H9 (cell line): ENCODE measurements around the gene AP1AR. TPM values are rescaled to one million over a fixed set of nuclear protein-coding genes. Genes with fewer than 3 reads are reported as not detected.

Source experiments
- DNase-seq: peaks from one replicate; pipeline ENCODE4 v3.0.0-alpha.2; 2017
- H2AFZ ChIP-seq: one replicate; pipeline ENCODE4 v1.6.1; 2013; ENCODE audit warnings: mild to moderate bottlenecking, low read length, control low read depth, moderate library complexity
- H2AK5ac ChIP-seq: 2 replicates; pipeline ENCODE4 v1.6.1; 2013; ENCODE audit warnings: low read length, control low read depth, mixed read lengths; ENCODE audit not compliant: insufficient read length
- H2BK120ac ChIP-seq: one replicate; pipeline ENCODE4 v1.6.1; 2013; ENCODE audit warnings: low read depth, mild to moderate bottlenecking, low read length, control low read depth, inconsistent platforms; ENCODE audit not compliant: poor library complexity, severe bottlenecking
- H2BK12ac ChIP-seq: 2 replicates; pipeline ENCODE4 v1.6.1; 2013; ENCODE audit warnings: low read length, control low read depth, mixed read lengths, low read depth; ENCODE audit not compliant: insufficient read length
- H2BK15ac ChIP-seq: 2 replicates; pipeline ENCODE4 v1.6.1; 2013; ENCODE audit warnings: low read depth, low read length, control low read depth
- H2BK20ac ChIP-seq: one replicate; pipeline ENCODE4 v1.6.1; 2013; ENCODE audit warnings: low read depth, mild to moderate bottlenecking, low read length, control low read depth, inconsistent platforms; ENCODE audit not compliant: poor library complexity, severe bottlenecking
- H2BK5ac ChIP-seq: 2 replicates; pipeline ENCODE4 v1.6.1; 2013; ENCODE audit warnings: low read length, control low read depth, mixed read lengths; ENCODE audit not compliant: insufficient read length
- H3K14ac ChIP-seq: 2 replicates; pipeline ENCODE4 v1.6.1; 2013; ENCODE audit warnings: low read length, control low read depth; ENCODE audit not compliant: insufficient read depth
- H3K18ac ChIP-seq: 2 replicates; pipeline ENCODE4 v1.6.1; 2013; ENCODE audit warnings: low read depth, mild to moderate bottlenecking, mixed read lengths, low read length, control low read depth; ENCODE audit not compliant: insufficient read length
- H3K23ac ChIP-seq: 2 replicates; pipeline ENCODE4 v1.6.1; 2013; ENCODE audit warnings: low read length, control low read depth, mixed read lengths, low read depth; ENCODE audit not compliant: insufficient read length
- H3K23me2 ChIP-seq: 2 replicates; pipeline ENCODE4 v1.6.1; 2013; ENCODE audit warnings: low read depth, mild to moderate bottlenecking, mixed read lengths, low read length, control low read depth; ENCODE audit not compliant: insufficient read length, poor library complexity, severe bottlenecking
- H3K27ac ChIP-seq: 2 replicates; pipeline ENCODE4 v1.5.1; 2013; ENCODE audit warnings: low read length, control low read depth, mixed read lengths, low read depth; ENCODE audit not compliant: insufficient read length
- H3K27me3 ChIP-seq: 2 replicates; pipeline ENCODE4 v1.6.1; 2013; ENCODE audit warnings: low read length, control low read depth, inconsistent platforms; ENCODE audit not compliant: insufficient read depth
- H3K4ac ChIP-seq: 2 replicates; pipeline ENCODE4 v1.6.1; 2013; ENCODE audit warnings: low read depth, mild to moderate bottlenecking, control low read depth, inconsistent platforms, low read length, moderate library complexity
- H3K4me1 ChIP-seq: 2 replicates; pipeline ENCODE4 v1.6.1; 2013; ENCODE audit warnings: low read length, control low read depth, inconsistent platforms; ENCODE audit not compliant: insufficient read depth
- H3K4me2 ChIP-seq: 2 replicates; pipeline ENCODE4 v1.6.1; 2013; ENCODE audit warnings: low read length, control low read depth, mixed read lengths; ENCODE audit not compliant: insufficient read length, insufficient read depth
- H3K56ac ChIP-seq: 2 replicates; pipeline ENCODE4 v1.6.1; 2013; ENCODE audit warnings: low read depth, mild to moderate bottlenecking, mixed read lengths, low read length, control low read depth; ENCODE audit not compliant: insufficient read length
- H3K79me1 ChIP-seq: 2 replicates; pipeline ENCODE4 v1.6.1; 2013; ENCODE audit warnings: low read depth, mild to moderate bottlenecking, moderate library complexity, low read length, control low read depth, inconsistent platforms; ENCODE audit not compliant: insufficient read depth, poor library complexity, severe bottlenecking
- H3K79me2 ChIP-seq: 2 replicates; pipeline ENCODE4 v1.6.1; 2013; ENCODE audit warnings: low read length, control low read depth, inconsistent platforms; ENCODE audit not compliant: insufficient read depth
- H3K9ac ChIP-seq: 2 replicates; pipeline ENCODE4 v1.6.1; 2013; ENCODE audit warnings: low read length, control low read depth, mixed read lengths; ENCODE audit not compliant: insufficient read length; ENCODE audit errors: extremely low read depth
- H3K9me3 ChIP-seq: one replicate; pipeline ENCODE4 v1.6.1; 2013; ENCODE audit warnings: low read depth, low read length, inconsistent platforms; ENCODE audit not compliant: control insufficient read depth
- H3T11ph ChIP-seq: one replicate; pipeline ENCODE4 v1.6.1; 2013; ENCODE audit warnings: mild to moderate bottlenecking, low read length, control low read depth, inconsistent platforms
- H4K20me1 ChIP-seq: one replicate; pipeline ENCODE4 v1.6.1; 2013; ENCODE audit not compliant: control insufficient read depth, insufficient read length, insufficient read depth
- H4K5ac ChIP-seq: 2 replicates; pipeline ENCODE4 v1.6.1; 2013; ENCODE audit warnings: low read depth, mild to moderate bottlenecking, mixed read lengths, low read length, control low read depth; ENCODE audit not compliant: insufficient read length
- H4K8ac ChIP-seq: replicated peaks from 2 replicates; pipeline ENCODE4 v1.6.1; 2013; ENCODE audit warnings: low read length, control low read depth, mixed read lengths, low read depth; ENCODE audit not compliant: insufficient read length
- H4K91ac ChIP-seq: 2 replicates; pipeline ENCODE4 v1.6.1; 2013; ENCODE audit warnings: low read depth, mild to moderate bottlenecking, moderate library complexity, mixed read lengths, low read length, control low read depth; ENCODE audit not compliant: insufficient read length
- H3K27ac Mint-ChIP-seq, 3 experiments: 2 replicates in 2 of 3; 3 replicates in 1 of 3; pipeline ENCODE4 v1.8.0; 2020 to 2021; ENCODE audit warnings: mixed read lengths in 3 of 3, mild to moderate bottlenecking in 1 of 3, moderate library complexity in 1 of 3
- H3K27me3 Mint-ChIP-seq: 2 replicates; pipeline ENCODE4 v1.8.0; 2021; ENCODE audit warnings: low read depth, mild to moderate bottlenecking, moderate library complexity, mixed read lengths
- H3K36me3 Mint-ChIP-seq, 3 experiments: 2 replicates in 2 of 3; 3 replicates in 1 of 3; pipeline ENCODE4 v1.8.0; 2020 to 2021; ENCODE audit warnings: low read depth in 3 of 3, mixed read lengths in 3 of 3; ENCODE audit not compliant: insufficient read depth in 1 of 3
- H3K4me1 Mint-ChIP-seq, 2 experiments: 2 replicates each; pipeline ENCODE4 v1.8.0; 2020; ENCODE audit warnings: mixed read lengths in 2 of 2
- H3K4me3 Mint-ChIP-seq, 2 experiments: 2 replicates in 1 of 2; 3 replicates in 1 of 2; pipeline ENCODE4 v1.8.0; 2020 to 2021; ENCODE audit warnings: mild to moderate bottlenecking in 2 of 2, mixed read lengths in 2 of 2, moderate library complexity in 1 of 2
- H3K9me3 Mint-ChIP-seq, 2 experiments: 2 replicates in 1 of 2; 3 replicates in 1 of 2; pipeline ENCODE4 v1.8.0; 2020; ENCODE audit warnings: mild to moderate bottlenecking in 2 of 2, mixed read lengths in 2 of 2, moderate library complexity in 1 of 2
- CTCF ChIP-seq: fragments of 200-600 bp; sonication (generic); conservative IDR thresholded peaks from 3 replicates; pipeline ENCODE4 v1.8.0; 2021; ENCODE audit warnings: antibody characterized with exemption, mild to moderate bottlenecking
- WGBS: extraction: QIAGEN DNeasy Blood & Tissue Kit; methylation state at CpG from one replicate; pipeline ENCODE4 v1.1.7; 2013; ENCODE audit warnings: missing lambda C conversion rate, low lambda C conversion rate, mixed read lengths; ENCODE audit not compliant: insufficient read length; ENCODE audit errors: extremely low coverage; 5-methylcytosine and 5-hydroxymethylcytosine counted together
- total RNA-seq: library from RNA; stranded (reverse); gene quantifications from 2 replicates; pipeline ENCODE4 v1.2.1, GENCODE V29; 2021

AP1AR gene
- total RNA-seq, 1 experiment from 2014 or later, result 24.2 TPM

- Histone ChIP-seq H2BK120ac (no peak overlapping the region), H3K14ac (no peak overlapping the region), H3K4me1 (no peaks in the 10 kb centered on the region; the same call in 1 of the 2 replicates), H3K4ac (no peak overlapping the region), H2AFZ (no peak overlapping the region), H3K27ac (no peak overlapping the region), H3K79me1 (peaks cover 4% of the 10 kb centered on the region), H2BK12ac (no peak overlapping the region), H4K20me1 (no peaks in the 10 kb centered on the region), H4K91ac (no peak overlapping the region), H3K9me3 (no peaks in the 10 kb centered on the region), H3K23me2 (no peaks in the 10 kb centered on the region), H2BK5ac (no peak overlapping the region), H2AK5ac (no peak overlapping the region), H3K4me2 (no peak overlapping the region), H4K5ac (no peak overlapping the region), H3K9ac (no peak overlapping the region), H3K56ac (no peak overlapping the region), H3T11ph (no peak overlapping the region), H3K18ac (no peak overlapping the region), H3K79me2 (0 out of 2 replicates have a peak, but pooled peaks cover 3% of the 10 kb centered on the region), H2BK20ac (no peak overlapping the region), H4K8ac (no peak overlapping the region), H3K27me3 (no peaks in the 10 kb centered on the region), H2BK15ac (no peak overlapping the region), H3K23ac (no peak overlapping the region)
- peaks cover 9 to 12% of the 10 kb centered on the region in 2 experiments for H3K4me1 Mint-ChIP-seq
- no peaks in the 10 kb centered on the region for H3K9me3 Mint-ChIP-seq
- H3K36me3 Mint-ChIP-seq, result peaks cover 3 to 6% (median 5%) of the 10 kb centered on the region in 3 experiments; a peak in 5 of 7 replicates
- H3K4me3 Mint-ChIP-seq, result no peak overlapping the region
- TF ChIP-seq CTCF, result no peak
- H3K27me3 Mint-ChIP-seq, result no peaks in the 10 kb centered on the region
- WGBS, result no CpG with 5 or more reads among the region's 2 CpGs
- no peak for DNase-seq
- H3K27ac Mint-ChIP-seq, result no peak overlapping the region; a peak in 1 of 7 replicates
Measured at GRCh38 chr4:112253382-112254000, 21.9 kb downstream of the AP1AR start.
